SK-N-MC (cell line): Measurements from ENCODE around the gene CCDC30.

Source experiments
- EZH2 ChIP-seq: fragments of 200-600 bp; sonication (generic); IDR thresholded peaks from one replicate; pipeline ENCODE4 v1.6.1; 2017; ENCODE audit warnings: antibody characterized with exemption
- POLR2AphosphoS5 ChIP-seq: IDR thresholded peaks from 2 replicates; pipeline ENCODE4 v1.6.1; 2012; ENCODE audit warnings: mild to moderate bottlenecking, low read depth, low read length, borderline replicate concordance

GRCh38 chr1:42674682-42675081, 211.6 kb downstream of the CCDC30 start:
- TF ChIP-seq EZH2 (no peak), POLR2AphosphoS5 (no peak)
